Tibial nerve (tissue), 4 donors: ENCODE data around the gene CACNG6.

Source experiments
- EP300 ChIP-seq, 2 donors: sonication (generic); formaldehyde crosslinking; IDR thresholded peaks; one replicate each; pipeline ENCODE4 v1.6.1; 2017; ENCODE audit warnings: antibody characterized with exemption in 2 of 2, mild to moderate bottlenecking in 1 of 2
- TF ChIP-seq, protein P1 (sequence below), 5 experiments: fragments of 200-600 bp in 3 of 5; fragments of 450-650 bp in 2 of 5; sonication (generic) in 3 of 5; IDR thresholded peaks; one replicate each; pipeline ENCODE4 v1.5.1; 2016 to 2019; ENCODE audit warnings: antibody characterized with exemption in 5 of 5, mild to moderate bottlenecking in 3 of 5, moderate library complexity in 2 of 5

DNA sequence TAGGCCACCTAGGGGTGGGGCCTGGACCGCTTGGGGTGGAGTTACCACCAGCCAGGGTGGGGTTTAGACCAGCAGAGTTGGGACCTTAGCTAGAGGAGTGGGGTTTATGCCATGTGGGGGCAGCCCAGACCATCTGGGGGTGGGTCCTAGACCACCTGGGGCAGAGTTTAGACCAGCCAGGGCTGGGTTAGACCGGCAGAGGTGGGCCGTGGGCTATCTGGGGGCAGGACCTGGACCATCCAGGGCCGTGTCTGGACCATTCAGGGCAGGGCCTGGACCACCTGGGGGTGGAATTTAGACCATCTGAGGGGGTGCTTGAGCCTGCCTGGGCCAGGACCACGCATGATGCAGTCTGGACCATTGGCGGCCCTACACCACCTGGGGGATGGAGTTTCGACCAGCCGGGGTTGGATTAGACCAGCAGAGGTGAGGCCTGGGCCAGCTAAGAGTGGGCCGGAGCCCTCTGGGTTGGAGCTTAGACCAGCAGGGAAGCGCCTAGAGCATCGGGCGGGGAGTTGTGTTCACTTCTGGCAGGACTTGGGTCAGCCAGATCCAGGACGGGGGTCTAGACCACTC lies 10.0 kb upstream of the CACNG6 start:
- no peak for TF ChIP-seq EP300 (IDR thresholded peaks at IDR 0.05)
- TF ChIP-seq, protein P1, sequence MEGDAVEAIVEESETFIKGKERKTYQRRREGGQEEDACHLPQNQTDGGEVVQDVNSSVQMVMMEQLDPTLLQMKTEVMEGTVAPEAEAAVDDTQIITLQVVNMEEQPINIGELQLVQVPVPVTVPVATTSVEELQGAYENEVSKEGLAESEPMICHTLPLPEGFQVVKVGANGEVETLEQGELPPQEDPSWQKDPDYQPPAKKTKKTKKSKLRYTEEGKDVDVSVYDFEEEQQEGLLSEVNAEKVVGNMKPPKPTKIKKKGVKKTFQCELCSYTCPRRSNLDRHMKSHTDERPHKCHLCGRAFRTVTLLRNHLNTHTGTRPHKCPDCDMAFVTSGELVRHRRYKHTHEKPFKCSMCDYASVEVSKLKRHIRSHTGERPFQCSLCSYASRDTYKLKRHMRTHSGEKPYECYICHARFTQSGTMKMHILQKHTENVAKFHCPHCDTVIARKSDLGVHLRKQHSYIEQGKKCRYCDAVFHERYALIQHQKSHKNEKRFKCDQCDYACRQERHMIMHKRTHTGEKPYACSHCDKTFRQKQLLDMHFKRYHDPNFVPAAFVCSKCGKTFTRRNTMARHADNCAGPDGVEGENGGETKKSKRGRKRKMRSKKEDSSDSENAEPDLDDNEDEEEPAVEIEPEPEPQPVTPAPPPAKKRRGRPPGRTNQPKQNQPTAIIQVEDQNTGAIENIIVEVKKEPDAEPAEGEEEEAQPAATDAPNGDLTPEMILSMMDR (IDR thresholded peaks at IDR 0.05), result no peak
